Measurements from ENCODE around the gene APRT. TPM values are rescaled to one million over a fixed set of nuclear protein-coding genes. Genes with fewer than 3 reads are reported as not detected.

The APRT gene
- total and polyA plus RNA-seq, 2 of the 4 experiments (the other 2 are of a cell fraction): 40.5 to 157 TPM

GRCh38 chr16:88818575-88818874, 6.8 kb upstream of the APRT start:
- TF ChIP-seq MAZ (IDR thresholded peaks at IDR 0.05; ENCODE audit: borderline replicate concordance, low read depth, low read length) (no peak), RCOR1 (IDR thresholded peaks at IDR 0.05; ENCODE audit: insufficient replicate concordance, low read length) (no peak), CEBPB (IDR thresholded peaks at IDR 0.05; ENCODE audit: low read depth, low read length) (no peak), RAD21 (IDR thresholded peaks at IDR 0.05; ENCODE audit: low read length) (no peak), BHLHE40 (IDR thresholded peaks at IDR 0.05; ENCODE audit: low read depth, low read length) (no peak), CHD1 (IDR thresholded peaks at IDR 0.05; ENCODE audit: low read depth, low read length) (no peak)
- intact Hi-C loops (cut with micrococcal nuclease): loop anchor here (1.0 kb wide), 1 partner anchor 349 kb away; no protein-coding TSS in a partner anchor
- peak overlapping the region; percentile 14; the same call in 1 of the 2 replicates for H4K5ac ChIP-seq (ENCODE audit: low read depth, low read length)

More at GRCh38 chr16:88818575-88818874, 6.8 kb upstream of the APRT start:
- peak overlapping the region; percentile 57 to 84; a peak in 3 of 4 replicates for H4K8ac ChIP-seq (ENCODE audit: low read depth in 2 of 2, low read length in 2 of 2)
- peak overlapping the region; percentile 46 for H3K23ac ChIP-seq (ENCODE audit: low read depth, low read length)
- peak overlapping the region; percentile 4 for H2BK5ac ChIP-seq (ENCODE audit: low read depth, low read length, poor library complexity, severe bottlenecking)
- ChIA-PET POLR2A (ENCODE audit: unreplicated experiment) (no interaction called here), CTCF (no interaction called here)
- H3K4ac ChIP-seq (ENCODE audit: low read depth, low read length): peak overlapping the region; percentile 54
- no peak overlapping the region for H3K18ac ChIP-seq (ENCODE audit: low read depth, low read length)
- H4K20me1 ChIP-seq (ENCODE audit: insufficient read depth, low read length): no peaks in the 10 kb centered on the region
- no peak overlapping the region for H4K91ac ChIP-seq (ENCODE audit: insufficient read depth, low read depth, low read length)
- peak overlapping the region; percentile 42 for H3K4me2 ChIP-seq (ENCODE audit: low read depth, low read length)
- ATAC-seq (ENCODE audit: low read depth) (no peak), DNase-seq (no peak)
- dilution Hi-C loops (cut with HindIII; ENCODE audit: low sequenced_read_pairs, unreplicated experiment) (no loop called here), in situ Hi-C loops (cut with MboI; ENCODE audit: low sequenced_read_pairs) (no loop called here)
- H2BK120ac ChIP-seq (ENCODE audit: low read depth, low read length): 0 out of 2 replicates have a peak overlapping the region, but pooled peaks have one; percentile 17
- H3K14ac ChIP-seq (replicated peaks; ENCODE audit: low read depth, low read length): peak overlapping the region; percentile 10
- H3K56ac ChIP-seq (ENCODE audit: extremely low read depth, insufficient read depth, low read length): no peak overlapping the region
- no peak overlapping the region for H2BK15ac ChIP-seq (ENCODE audit: low read depth, low read length)
- H2BK20ac ChIP-seq (ENCODE audit: low read depth, low read length): 0 out of 2 replicates have a peak overlapping the region, but pooled peaks have one; percentile 12
- no peaks in the 10 kb centered on the region for H3K27me3 ChIP-seq (ENCODE audit: control insufficient read depth, insufficient read depth, low read length)
- H2AFZ ChIP-seq (replicated peaks; ENCODE audit: low read length, poor library complexity): peak overlapping the region; percentile 87
- peaks cover 12% of the 10 kb centered on the region for H3K4me1 ChIP-seq (ENCODE audit: control insufficient read depth, insufficient read depth, low read length)
- WGBS, 2 experiments (ENCODE audit: extremely low coverage in 2 of 2, insufficient read length in 1 of 2): 22% methylated on average over 14 of the region's 18 CpGs; no CpG with 5 or more reads in 1 of the 2 experiments
- no peak overlapping the region for H3K4me3 ChIP-seq (ENCODE audit: insufficient read depth, low read depth, low read length)
- peaks cover 11% of the 10 kb centered on the region; the same call in 1 of the 2 replicates for H3K36me3 ChIP-seq (ENCODE audit: control insufficient read depth, insufficient read depth, low read length)
- 0 out of 2 replicates have a peak overlapping the region, but pooled peaks have one; percentile 2 for H3K9ac ChIP-seq (ENCODE audit: low read depth, low read length)
- peak overlapping the region; percentile 4; the same call in 1 of the 2 replicates for H3K27ac ChIP-seq (ENCODE audit: insufficient read depth, low read length)
- peak overlapping the region; percentile 1; the same call in 1 of the 2 replicates for H2AK5ac ChIP-seq (ENCODE audit: low read depth, low read length)
- no peaks in the 10 kb centered on the region for H3K9me3 ChIP-seq (ENCODE audit: control insufficient read depth, insufficient read depth, low read length)
- no TSS peak for BruUV-seq (replicated peaks)
- H3K9me1 ChIP-seq (ENCODE audit: insufficient read depth, low read length): peaks cover 5% of the 10 kb centered on the region
- H2AK9ac ChIP-seq (replicated peaks; ENCODE audit: low read depth, low read length, poor library complexity): peak overlapping the region; percentile 88
- no peaks in the 10 kb centered on the region; a peak in 1 of 4 replicates for H3K79me1 ChIP-seq (ENCODE audit: low read depth in 1 of 2, low read length in 2 of 2)

All from IMR-90 (cell line).